Measurements from ENCODE around the gene PIGQ.

PIGQ gene

DNA sequence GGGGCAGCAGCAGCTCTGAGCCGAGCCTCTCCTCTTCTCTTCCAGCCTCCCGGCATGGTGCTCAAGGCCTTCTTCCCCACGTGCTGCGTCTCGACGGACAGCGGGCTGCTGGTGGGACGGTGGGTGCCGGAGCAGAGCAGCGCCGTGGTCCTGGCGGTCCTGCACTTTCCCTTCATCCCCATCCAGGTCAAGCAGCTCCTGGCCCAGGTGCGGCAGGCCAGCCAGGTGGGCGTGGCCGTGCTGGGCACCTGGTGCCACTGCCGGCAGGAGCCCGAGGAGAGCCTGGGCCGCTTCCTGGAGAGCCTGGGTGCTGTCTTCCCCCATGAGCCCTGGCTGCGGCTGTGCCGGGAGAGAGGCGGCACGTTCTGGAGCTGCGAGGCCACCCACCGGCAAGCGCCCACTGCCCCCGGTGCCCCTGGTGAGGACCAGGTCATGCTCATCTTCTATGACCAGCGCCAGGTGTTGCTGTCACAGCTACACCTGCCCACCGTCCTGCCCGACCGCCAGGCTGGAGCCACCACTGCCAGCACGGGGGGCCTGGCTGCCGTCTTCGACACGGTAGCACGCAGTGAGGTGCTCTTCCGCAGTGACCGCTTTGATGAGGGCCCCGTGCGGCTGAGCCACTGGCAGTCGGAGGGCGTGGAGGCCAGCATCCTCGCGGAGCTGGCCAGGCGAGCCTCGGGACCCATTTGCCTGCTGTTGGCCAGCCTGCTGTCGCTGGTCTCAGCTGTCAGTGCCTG lies 4.4 kb downstream of the PIGQ start:
- no peaks in the 10 kb centered on the region for H3K27me3 ChIP-seq (replicated peaks)
- in situ Hi-C loops (cut with HindIII; ENCODE audit: low pct_ligation_motif_present, low sequenced_read_pairs) = no loop called here
- no peak overlapping the region for H3K27ac ChIP-seq
- peaks cover 17% of the 10 kb centered on the region for H3K36me3 ChIP-seq (replicated peaks)
- no peak for TF ChIP-seq CTCF (IDR thresholded peaks at IDR 0.05; ENCODE audit: low read depth, low read length, missing control alignments)
- no peak for DNase-seq
- no peak overlapping the region for H3K4me3 ChIP-seq (ENCODE audit: low read depth, low read length)

DNA sequence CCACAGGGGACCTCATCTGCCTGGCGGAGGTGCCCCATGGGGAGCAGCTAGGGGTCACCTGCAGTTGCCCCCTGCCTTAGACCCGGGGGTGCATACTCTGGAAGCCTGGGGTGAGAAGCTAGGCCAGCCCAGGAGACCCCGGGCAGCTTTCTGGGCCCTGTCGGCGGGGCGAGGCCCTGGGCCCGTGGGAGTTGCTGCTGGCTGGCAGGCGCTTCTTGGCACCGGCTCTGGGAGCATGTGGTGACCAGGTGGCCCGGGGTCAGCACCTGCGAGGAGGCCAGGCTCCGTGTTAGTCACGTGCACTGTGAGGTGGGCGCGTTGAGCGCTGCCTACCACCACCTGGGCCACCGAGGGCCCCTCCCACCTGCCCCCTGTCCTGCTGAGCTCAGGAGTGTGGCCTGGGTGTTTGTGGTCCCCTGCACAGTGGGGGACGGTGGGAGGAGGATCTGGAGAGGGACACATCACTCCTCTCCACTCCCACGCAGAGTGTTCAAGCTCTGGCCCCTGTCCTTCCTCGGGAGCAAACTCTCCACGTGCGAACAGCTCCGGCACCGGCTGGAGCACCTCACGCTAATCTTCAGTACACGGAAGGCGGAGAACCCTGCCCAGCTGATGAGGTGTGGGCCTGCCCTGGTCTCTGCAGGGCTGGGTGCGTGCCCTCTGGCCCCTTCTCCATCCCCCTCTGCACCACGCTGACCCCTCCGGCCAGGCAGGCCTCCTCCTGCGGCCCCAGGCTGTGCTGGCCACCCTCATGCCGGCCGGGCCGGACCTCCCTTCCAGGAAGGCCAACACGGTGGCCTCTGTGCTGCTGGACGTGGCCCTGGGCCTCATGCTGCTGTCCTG lies 5.8 kb downstream of the PIGQ start:
- in situ Hi-C loops (cut with HindIII; ENCODE audit: low pct_ligation_motif_present, low sequenced_read_pairs) = no loop called here
- no peaks in the 10 kb centered on the region for H3K27me3 ChIP-seq (replicated peaks)
- no peak overlapping the region for H3K27ac ChIP-seq
- no peak for TF ChIP-seq CTCF (IDR thresholded peaks at IDR 0.05; ENCODE audit: low read depth, low read length, missing control alignments)
- no peak for DNase-seq
- no peak overlapping the region for H3K4me3 ChIP-seq (ENCODE audit: low read depth, low read length)
- H3K36me3 ChIP-seq (replicated peaks) = peaks cover 17% of the 10 kb centered on the region

DNA sequence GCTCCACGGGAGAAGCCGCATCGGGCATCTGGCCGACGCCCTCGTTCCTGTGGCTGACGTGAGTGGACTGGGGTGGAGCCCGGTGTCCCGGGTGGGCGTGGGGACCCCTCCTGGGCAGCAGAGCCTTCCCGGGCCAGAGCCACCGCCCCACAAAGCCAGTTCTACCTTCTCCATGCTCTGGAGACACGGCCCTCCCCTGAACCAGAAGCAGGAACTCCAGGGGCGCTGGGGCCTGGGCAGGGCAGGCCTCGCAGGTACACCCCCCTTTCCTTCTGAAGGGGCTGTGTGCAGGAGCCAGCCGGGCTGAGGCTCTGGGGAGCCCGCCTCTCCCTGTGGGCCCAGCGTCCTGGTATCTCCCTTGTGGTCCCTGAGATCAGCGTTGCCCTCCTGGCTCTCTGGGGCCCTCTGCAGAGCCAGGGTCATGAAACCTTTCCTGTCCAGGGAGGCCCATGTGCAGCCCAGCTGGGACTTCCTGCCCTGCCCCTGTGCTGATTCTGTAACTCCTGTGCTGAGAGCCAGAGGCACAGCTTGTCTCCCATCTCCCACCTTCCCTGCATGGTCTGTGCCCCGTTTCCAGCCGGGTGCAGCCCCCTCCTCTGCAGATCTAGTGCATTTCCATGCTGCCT lies 6.5 kb downstream of the PIGQ start:
- H3K4me3 ChIP-seq (ENCODE audit: low read depth, low read length) = no peak overlapping the region
- H3K27me3 ChIP-seq (replicated peaks) = no peaks in the 10 kb centered on the region
- no peak for DNase-seq
- in situ Hi-C loops (cut with HindIII; ENCODE audit: low pct_ligation_motif_present, low sequenced_read_pairs) = no loop called here
- no peak overlapping the region for H3K27ac ChIP-seq
- H3K36me3 ChIP-seq (replicated peaks) = peaks cover 17% of the 10 kb centered on the region
- TF ChIP-seq CTCF (IDR thresholded peaks at IDR 0.05; ENCODE audit: low read depth, low read length, missing control alignments) = no peak

DNA sequence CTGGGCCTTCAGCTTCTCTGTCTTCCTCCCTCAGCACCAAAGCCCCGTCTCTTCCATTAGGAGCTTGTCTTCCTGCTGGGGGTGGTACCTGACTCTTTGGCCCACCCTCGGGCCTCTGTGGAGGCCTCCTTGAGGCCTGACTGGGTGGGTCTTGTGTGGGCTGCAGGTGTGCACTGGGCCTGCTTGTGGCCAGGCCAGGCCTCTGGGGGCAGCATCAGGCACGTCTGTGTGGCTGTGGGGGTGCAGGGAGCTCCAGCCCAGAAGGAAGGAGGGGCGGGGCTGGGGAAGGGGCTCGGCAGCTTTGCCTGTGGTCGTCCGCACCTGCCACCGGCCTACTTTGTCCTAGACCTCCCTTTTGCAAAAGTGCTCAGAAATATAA lies 7.0 kb downstream of the PIGQ start:
- Histone ChIP-seq H3K27ac (no peak overlapping the region), H3K36me3 (replicated peaks) (peaks cover 17% of the 10 kb centered on the region), H3K27me3 (replicated peaks) (no peaks in the 10 kb centered on the region), H3K4me3 (ENCODE audit: low read depth, low read length) (no peak overlapping the region)
- TF ChIP-seq CTCF (IDR thresholded peaks at IDR 0.05; ENCODE audit: low read depth, low read length, missing control alignments) = no peak
- in situ Hi-C loops (cut with HindIII; ENCODE audit: low pct_ligation_motif_present, low sequenced_read_pairs) = no loop called here
- no peak for DNase-seq

- H3K27me3 ChIP-seq (replicated peaks) = no peaks in the 10 kb centered on the region
- no peak for TF ChIP-seq CTCF (IDR thresholded peaks at IDR 0.05; ENCODE audit: low read depth, low read length, missing control alignments)
- DNase-seq = no peak
- no peak overlapping the region for H3K4me3 ChIP-seq (ENCODE audit: low read depth, low read length)
- in situ Hi-C loops (cut with HindIII; ENCODE audit: low pct_ligation_motif_present, low sequenced_read_pairs) = no loop called here
- no peak overlapping the region for H3K27ac ChIP-seq
- H3K36me3 ChIP-seq (replicated peaks) = peaks cover 17% of the 10 kb centered on the region
Measured at GRCh38 chr16:577796-578195, 8.0 kb downstream of the PIGQ start.
